GM21717 (cell line): Measurements from ENCODE around the gene RGS7BP.

Experiments used
- ATAC-seq: cut with Tn5 transposase; IDR thresholded peaks from one replicate; pipeline ENCODE4 v1.9.1; 2021; ENCODE audit warnings: mild to moderate bottlenecking, moderate library complexity; ENCODE audit not compliant: unreplicated experiment

Gene RGS7BP

GRCh38 chr5:64628901-64629300 lies 123.1 kb downstream of the RGS7BP start:
- ATAC-seq: no peak

GRCh38 chr5:64629841-64630240 lies 124.0 kb downstream of the RGS7BP start:
- ATAC-seq: no peak

GRCh38 chr5:64632251-64632650 lies 126.4 kb downstream of the RGS7BP start:
- ATAC-seq: no peak

- no peak for ATAC-seq
These were observed 129.3 kb downstream of the RGS7BP start for GRCh38 chr5:64634997-64635686.

GRCh38 chr5:64637144-64637543 lies 131.3 kb downstream of the RGS7BP start:
- no peak for ATAC-seq

GRCh38 chr5:64637837-64638443 lies 132.1 kb downstream of the RGS7BP start:
- ATAC-seq: no peak

GRCh38 chr5:64644831-64645230 lies 139.0 kb downstream of the RGS7BP start:
- ATAC-seq: no peak

- ATAC-seq: no peak
These were observed 140.4 kb downstream of the RGS7BP start for GRCh38 chr5:64646169-64646568.

- no peak for ATAC-seq
These were observed 143.7 kb downstream of the RGS7BP start for GRCh38 chr5:64649512-64649911.

GRCh38 chr5:64653766-64654560 lies 148.1 kb downstream of the RGS7BP start:
- ATAC-seq: no peak

- no peak for ATAC-seq
These were observed 148.7 kb downstream of the RGS7BP start for GRCh38 chr5:64654561-64654938.

- no peak for ATAC-seq
These were observed 149.8 kb downstream of the RGS7BP start for GRCh38 chr5:64655596-64655995.

- no peak for ATAC-seq
These were observed 153.5 kb downstream of the RGS7BP start for GRCh38 chr5:64659289-64659688.
